Common myeloid progenitor, CD34-positive (primary cell): ENCODE data around the gene SHLD2.
"Not testable (repeated sequence)": the region's sequence is repeated elsewhere in the genome, so short reads cannot be mapped to it uniquely, and the experiment has no call there.

ENCODE experiments used
- CTCF ChIA-PET: fragments of 350-600 bp; sonication (Branson Sonifier 250); formaldehyde crosslinking; loops from one replicate; lab custom pipeline; 2021; ENCODE audit warnings: antibody characterized with exemption; lab: Charles Lee
- POLR2A ChIA-PET: fragments of 350-600 bp; sonication (Branson Sonifier 250); formaldehyde crosslinking; loops from one replicate; lab custom pipeline; 2021; ENCODE audit warnings: antibody characterized with exemption; lab: Charles Lee
- DNase-seq, 3 donors: peaks; one replicate each; pipeline versions ENCODE4 v3.0.0 to v3.0.0-alpha.2; 2013
- H3K27ac ChIP-seq, 2 experiments: 1 replicate in 1 of 2; 2 replicates in 1 of 2; pipeline ENCODE4 v1.7.0; 2013; ENCODE audit warnings: inconsistent platforms in 2 of 2, low read length in 2 of 2, mild to moderate bottlenecking in 2 of 2, low read depth in 1 of 2, moderate library complexity in 1 of 2; ENCODE audit not compliant: severe bottlenecking in 2 of 2, insufficient read depth in 1 of 2, poor library complexity in 1 of 2
- H3K27me3 ChIP-seq, 5 experiments: replicated peaks in 2 of 5; 1 replicate in 3 of 5; 2 replicates in 2 of 5; pipeline versions ENCODE4 v1.6.1 to v1.7.0; 2013; ENCODE audit warnings: low read length in 4 of 5, mild to moderate bottlenecking in 2 of 5, moderate library complexity in 2 of 5, inconsistent platforms in 1 of 5; ENCODE audit not compliant: insufficient read depth in 5 of 5, control insufficient read depth in 4 of 5
- H3K36me3 ChIP-seq, 4 experiments: 1 replicate in 2 of 4; 2 replicates in 2 of 4; pipeline versions ENCODE4 v1.6.1 to v1.7.0; 2013; ENCODE audit warnings: low read length in 3 of 4, control low read depth in 1 of 4, mild to moderate bottlenecking in 1 of 4; ENCODE audit not compliant: control insufficient read depth in 4 of 4, insufficient read depth in 4 of 4
- H3K4me1 ChIP-seq, 4 experiments: 1 replicate in 3 of 4; 2 replicates in 1 of 4; pipeline versions ENCODE4 v1.6.1 to v1.7.1; 2013; ENCODE audit warnings: low read length in 3 of 4, mild to moderate bottlenecking in 3 of 4, control low read depth in 1 of 4, inconsistent platforms in 1 of 4, moderate library complexity in 1 of 4; ENCODE audit not compliant: control insufficient read depth in 4 of 4, insufficient read depth in 4 of 4; ENCODE audit errors: control extremely low read depth in 1 of 4
- H3K4me3 ChIP-seq, 7 experiments: 1 replicate in 4 of 7; 2 replicates in 3 of 7; pipeline versions ENCODE4 v1.5.1 to v1.7.0; 2013; ENCODE audit warnings: mild to moderate bottlenecking in 7 of 7, low read length in 6 of 7, moderate library complexity in 6 of 7, inconsistent platforms in 2 of 7, low read depth in 2 of 7, control low read depth in 1 of 7; ENCODE audit not compliant: insufficient read depth in 4 of 7, control insufficient read depth in 1 of 7; ENCODE audit errors: extremely low read depth in 1 of 7
- H3K9me3 ChIP-seq, 5 experiments: 1 replicate in 4 of 5; 2 replicates in 1 of 5; pipeline versions ENCODE4 v1.6.1 to v1.7.1; 2013; ENCODE audit warnings: low read length in 4 of 5, mild to moderate bottlenecking in 2 of 5, inconsistent platforms in 1 of 5, low read depth in 1 of 5, moderate library complexity in 1 of 5; ENCODE audit not compliant: control insufficient read depth in 4 of 5, insufficient read depth in 2 of 5; ENCODE audit errors: control extremely low read depth in 1 of 5
- WGBS: methylation state at CpG from one replicate; pipeline ENCODE4 v1.1.5; 2013; ENCODE audit not compliant: insufficient coverage; 5-methylcytosine and 5-hydroxymethylcytosine counted together

The SHLD2 gene

DNA sequence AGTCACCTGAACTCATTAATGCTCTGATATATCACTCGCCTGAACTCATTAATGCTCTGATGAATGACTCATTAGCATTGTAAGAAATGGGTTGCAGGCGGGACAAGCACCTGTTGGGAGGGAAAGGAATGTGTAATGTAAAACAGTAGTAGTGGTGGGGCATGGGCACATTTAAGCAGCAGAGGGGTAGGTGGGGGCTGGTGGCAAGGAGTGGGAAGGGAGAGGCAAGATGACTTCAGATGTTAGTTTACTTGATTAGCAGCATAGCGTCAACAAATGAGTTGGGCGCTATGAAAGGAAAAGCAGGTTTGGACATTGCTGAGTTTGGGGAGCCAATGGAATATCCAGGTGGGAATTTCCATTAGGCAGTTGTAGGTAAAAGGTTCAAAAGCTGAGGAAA lies 61.8 kb downstream of the SHLD2 start:
- H3K4me3 ChIP-seq, CTCF ChIA-PET, POLR2A ChIA-PET, H3K27ac ChIP-seq, H3K4me1 ChIP-seq, DNase-seq, H3K9me3 ChIP-seq, H3K27me3 ChIP-seq, H3K36me3 ChIP-seq: not testable (repeated sequence)
- 100% methylated on average over 3 of the region's 4 CpGs for WGBS

DNA sequence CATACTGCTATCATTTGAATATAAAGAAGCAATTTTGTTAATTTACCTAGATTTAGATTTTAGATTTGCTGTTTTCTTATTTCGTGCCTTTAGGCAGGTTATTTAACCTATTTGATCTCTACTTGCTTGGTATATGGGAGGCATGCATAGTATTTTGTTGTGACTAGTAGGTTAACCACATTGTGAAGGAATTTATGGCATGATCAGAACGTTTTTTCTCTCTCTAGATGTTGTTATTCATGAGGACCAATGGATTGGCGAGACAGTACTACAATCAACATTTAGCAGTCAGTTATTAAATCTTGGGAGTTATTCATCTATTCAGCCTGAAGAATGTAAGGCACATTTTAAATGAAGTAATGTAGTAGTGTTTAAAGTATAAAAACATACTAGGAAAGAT lies 62.8 kb downstream of the SHLD2 start:
- H3K4me3 ChIP-seq, CTCF ChIA-PET, POLR2A ChIA-PET, H3K36me3 ChIP-seq, H3K27ac ChIP-seq, H3K27me3 ChIP-seq, H3K9me3 ChIP-seq, DNase-seq, H3K4me1 ChIP-seq: not testable (repeated sequence)
- WGBS = no CpG with 5 or more reads among the region's 3 CpGs

GRCh38 chr10:87162703-87163293 lies 67.8 kb downstream of the SHLD2 start:
- H3K27ac ChIP-seq, H3K4me3 ChIP-seq, H3K9me3 ChIP-seq, H3K4me1 ChIP-seq, DNase-seq, CTCF ChIA-PET, H3K36me3 ChIP-seq, POLR2A ChIA-PET, H3K27me3 ChIP-seq: not testable (repeated sequence)
- 100% methylated on average over 2 of the region's 3 CpGs for WGBS

DNA sequence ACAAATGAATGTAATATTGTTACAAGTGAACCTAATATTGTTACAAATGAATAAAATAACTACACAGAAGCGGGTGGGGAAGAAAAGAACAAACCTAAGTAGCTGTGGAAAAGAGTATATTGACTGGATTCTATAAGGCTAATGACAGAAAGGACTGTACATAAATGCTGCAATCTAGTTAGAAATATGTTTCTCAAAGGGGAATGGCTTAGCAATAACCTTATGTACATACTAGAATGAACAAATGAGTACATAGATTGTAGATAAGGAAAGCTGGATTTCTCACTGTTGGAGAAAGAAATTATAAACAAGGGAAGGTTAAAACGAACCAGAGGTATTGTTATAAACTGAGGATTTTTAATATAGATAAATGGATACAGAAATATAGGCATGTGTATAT lies 68.4 kb downstream of the SHLD2 start:
- CTCF ChIA-PET, DNase-seq, H3K27me3 ChIP-seq, H3K9me3 ChIP-seq, POLR2A ChIA-PET, H3K4me3 ChIP-seq, H3K4me1 ChIP-seq, H3K27ac ChIP-seq, H3K36me3 ChIP-seq: not testable (repeated sequence)
- WGBS = no CpG with 5 or more reads among the region's 2 CpGs

- H3K27me3 ChIP-seq, DNase-seq, H3K9me3 ChIP-seq, CTCF ChIA-PET, H3K27ac ChIP-seq, H3K4me3 ChIP-seq, H3K4me1 ChIP-seq, H3K36me3 ChIP-seq, POLR2A ChIA-PET: not testable (repeated sequence)
- 100% methylated on average over 3 of the region's 4 CpGs for WGBS
These were observed 74.9 kb downstream of the SHLD2 start for GRCh38 chr10:87169857-87170256.

- H3K4me1 ChIP-seq, H3K9me3 ChIP-seq, DNase-seq, H3K4me3 ChIP-seq, CTCF ChIA-PET, H3K27me3 ChIP-seq, POLR2A ChIA-PET, H3K36me3 ChIP-seq, H3K27ac ChIP-seq: not testable (repeated sequence)
- no CpG with 5 or more reads among the region's 4 CpGs for whole genome bisulfite sequencing
These were observed 75.7 kb downstream of the SHLD2 start for GRCh38 chr10:87170705-87171104.

GRCh38 chr10:87171670-87172069 lies 76.7 kb downstream of the SHLD2 start:
- POLR2A ChIA-PET, H3K4me1 ChIP-seq, CTCF ChIA-PET, H3K27ac ChIP-seq, DNase-seq, H3K36me3 ChIP-seq, H3K9me3 ChIP-seq, H3K27me3 ChIP-seq, H3K4me3 ChIP-seq: not testable (repeated sequence)
- WGBS = no CpG with 5 or more reads among the region's 1 CpG
